Activated CD8-positive, alpha-beta memory T cell treated with anti-CD3 and anti-CD28 coated beads, Interleukin-2, amount 10 ng/mL, durations not matched to agents 7 days and 5 days (primary cell): ENCODE results near the gene THAP7. TPM values are rescaled to one million over a fixed set of nuclear protein-coding genes. Genes with fewer than 3 reads are reported as not detected.
A peak's percentile ranks its signal among the peaks of the same experiment; 100 is the strongest.

Source experiments
- ATAC-seq: fragments of 150-1000 bp; cut with Tn5 transposase; one replicate; pipeline ENCODE4 v1.10.0; 2021; ENCODE audit warnings: moderate library complexity
- CTCF ChIA-PET: fragments of 350-600 bp; sonication (Branson Sonifier 250); formaldehyde crosslinking; loops from one replicate; lab custom pipeline; 2021; ENCODE audit warnings: antibody characterized with exemption; lab: Charles Lee
- DNase-seq: peaks from one replicate; pipeline ENCODE4 v3.0.0-alpha.2; 2020
- H3K27ac Mint-ChIP-seq: one replicate; pipeline ENCODE4 v1.8.0; 2021; ENCODE audit warnings: mild to moderate bottlenecking, mixed read lengths
- H3K27me3 Mint-ChIP-seq: one replicate; pipeline ENCODE4 v1.8.0; 2021; ENCODE audit warnings: mixed read lengths
- H3K36me3 Mint-ChIP-seq: one replicate; pipeline ENCODE4 v1.8.0; 2021; ENCODE audit warnings: mild to moderate bottlenecking, mixed read lengths
- H3K4me1 Mint-ChIP-seq: one replicate; pipeline ENCODE4 v1.8.0; 2021; ENCODE audit warnings: mixed read lengths
- H3K4me3 Mint-ChIP-seq: one replicate; pipeline ENCODE4 v1.8.0; 2021; ENCODE audit warnings: mild to moderate bottlenecking, moderate library complexity, mixed read lengths
- H3K9me3 Mint-ChIP-seq: one replicate; pipeline ENCODE4 v1.8.0; 2022; ENCODE audit warnings: low read depth, mixed read lengths
- total RNA-seq, 2 experiments: library from RNA; stranded (reverse); gene quantifications; one replicate each; pipeline ENCODE4 v1.2.3, GENCODE V29; 2021

THAP7 gene
- total RNA-seq, 2 experiments from 2014 or later, result 25.9 to 28.7 TPM

- ATAC-seq (no peak), DNase-seq (no peak)
- Mint-ChIP-seq H3K27me3 (no peaks in the 10 kb centered on the region), H3K4me3 (no peak overlapping the region), H3K4me1 (peaks cover 11% of the 10 kb centered on the region), H3K9me3 (no peaks in the 10 kb centered on the region), H3K27ac (no peak overlapping the region), H3K36me3 (peaks cover 9% of the 10 kb centered on the region)
- CTCF ChIA-PET, result interaction anchor here (1.1 kb wide), 1 partner anchor 11 kb away, joined by 3 read pairs; the partner anchor contains the start of gene THAP7
Measured at GRCh38 chr22:20991252-20992055, 10.5 kb downstream of the THAP7 start.

GRCh38 chr22:20990184-20991180 is 11.4 kb downstream of the THAP7 start:
- Mint-ChIP-seq H3K36me3 (peaks cover 13% of the 10 kb centered on the region), H3K27me3 (no peaks in the 10 kb centered on the region), H3K27ac (peak overlapping the region; percentile 49), H3K4me1 (peaks cover 11% of the 10 kb centered on the region), H3K9me3 (no peaks in the 10 kb centered on the region), H3K4me3 (no peak overlapping the region)
- CTCF ChIA-PET, result interaction anchor here (1.1 to 1.3 kb wide), 2 partner anchors 8 to 12 kb away, joined by 3 read pairs; partner anchors contain the start of genes LZTR1 and THAP7
- no peak for ATAC-seq
- DNase-seq, result no peak

- CTCF ChIA-PET, result interaction anchor here (1.3 kb wide), 1 partner anchor 7 kb away, joined by 3 read pairs; the partner anchor contains the start of gene LZTR1
- Mint-ChIP-seq H3K4me1 (peaks cover 11% of the 10 kb centered on the region), H3K4me3 (no peak overlapping the region), H3K9me3 (no peaks in the 10 kb centered on the region), H3K36me3 (peaks cover 13% of the 10 kb centered on the region), H3K27ac (no peak overlapping the region), H3K27me3 (no peaks in the 10 kb centered on the region)
- DNase-seq, result no peak
- ATAC-seq, result no peak
Measured at GRCh38 chr22:20989323-20990138, 12.4 kb downstream of the THAP7 start.

- CTCF ChIA-PET, result no interaction called here
- Mint-ChIP-seq H3K4me1 (peaks cover 14% of the 10 kb centered on the region), H3K27ac (no peak overlapping the region), H3K4me3 (no peak overlapping the region), H3K36me3 (peaks cover 13% of the 10 kb centered on the region), H3K9me3 (no peaks in the 10 kb centered on the region), H3K27me3 (no peaks in the 10 kb centered on the region)
- DNase-seq, result no peak
- no peak for ATAC-seq
Measured at GRCh38 chr22:20988573-20989322, 13.2 kb downstream of the THAP7 start.

GRCh38 chr22:20987375-20987774 is 14.5 kb downstream of the THAP7 start:
- CTCF ChIA-PET, result no interaction called here
- Mint-ChIP-seq H3K36me3 (peaks cover 13% of the 10 kb centered on the region), H3K27me3 (no peaks in the 10 kb centered on the region), H3K9me3 (no peaks in the 10 kb centered on the region), H3K27ac (no peak overlapping the region), H3K4me3 (no peak overlapping the region), H3K4me1 (peaks cover 27% of the 10 kb centered on the region)
- DNase-seq, result no peak
- no peak for ATAC-seq

GRCh38 chr22:20986365-20986764 is 15.6 kb downstream of the THAP7 start:
- H3K9me3 Mint-ChIP-seq, result no peaks in the 10 kb centered on the region
- no peaks in the 10 kb centered on the region for H3K27me3 Mint-ChIP-seq
- H3K36me3 Mint-ChIP-seq, result peaks cover 13% of the 10 kb centered on the region

GRCh38 chr22:20985720-20986119 is 16.2 kb downstream of the THAP7 start:
- H3K27ac Mint-ChIP-seq, result no peak overlapping the region
- CTCF ChIA-PET, result interaction anchor here (1.6 kb wide), 1 partner anchor 13 kb away, joined by 4 read pairs; no protein-coding TSS in a partner anchor

More at GRCh38 chr22:20986365-20986764, 15.6 kb downstream of the THAP7 start:
- CTCF ChIA-PET, result interaction anchor here (1.6 kb wide), 1 partner anchor 13 kb away, joined by 4 read pairs; no protein-coding TSS in a partner anchor
- no peak for DNase-seq
- Mint-ChIP-seq H3K27ac (no peak overlapping the region), H3K4me3 (no peak overlapping the region), H3K4me1 (peaks cover 29% of the 10 kb centered on the region)
- no peak for ATAC-seq

GRCh38 chr22:20983081-20983771 is 18.7 kb downstream of the THAP7 start:
- Mint-ChIP-seq H3K4me1 (peaks cover 36% of the 10 kb centered on the region), H3K4me3 (peak overlapping the region; percentile 92), H3K27ac (peak overlapping the region; percentile 90), H3K9me3 (peaks cover 4% of the 10 kb centered on the region), H3K36me3 (peaks cover 13% of the 10 kb centered on the region), H3K27me3 (no peaks in the 10 kb centered on the region)
- ATAC-seq (no peak), DNase-seq (no peak)
- CTCF ChIA-PET, result interaction anchor here (1.1 to 1.6 kb wide), 2 partner anchors 17 to 19 kb away, joined by 4 to 5 read pairs; no protein-coding TSS in a partner anchor

More at GRCh38 chr22:20985720-20986119, 16.2 kb downstream of the THAP7 start:
- Mint-ChIP-seq H3K4me3 (no peak overlapping the region), H3K36me3 (peaks cover 13% of the 10 kb centered on the region), H3K9me3 (no peaks in the 10 kb centered on the region), H3K4me1 (peaks cover 36% of the 10 kb centered on the region), H3K27me3 (no peaks in the 10 kb centered on the region)
- ATAC-seq, result no peak
- DNase-seq, result no peak

GRCh38 chr22:20982563-20982882 is 19.4 kb downstream of the THAP7 start:
- Mint-ChIP-seq H3K4me3 (peak overlapping the region; percentile 92), H3K27ac (peak overlapping the region; percentile 90), H3K36me3 (peaks cover 8% of the 10 kb centered on the region), H3K4me1 (peaks cover 36% of the 10 kb centered on the region), H3K9me3 (peaks cover 4% of the 10 kb centered on the region), H3K27me3 (no peaks in the 10 kb centered on the region)
- ATAC-seq (peak; percentile 21), DNase-seq (no peak)
- CTCF ChIA-PET, result interaction anchor here (0.7 to 1.6 kb wide), 6 partner anchors 8 to 75 kb away, joined by 3 to 5 read pairs (median 3); no protein-coding TSS in a partner anchor

GRCh38 chr22:20981787-20982562 is 19.9 kb downstream of the THAP7 start, which contains the start of gene LZTR1:
TSS of gene LZTR1 (plus strand) at chr22:20982297. CDS start at chr22:20982372, 75 bp downstream.
- H3K36me3 Mint-ChIP-seq, result peaks cover 6% of the 10 kb centered on the region
- peak within 1 kb of the TSS; percentile 92 for H3K4me3 Mint-ChIP-seq
- peak; percentile 86 for DNase-seq
- peak within 1 kb of the TSS; percentile 90 for H3K27ac Mint-ChIP-seq
- CTCF ChIA-PET, result interaction anchor here (0.7 to 1.6 kb wide), 7 partner anchors 8 to 74 kb away, joined by 3 to 5 read pairs (median 3); no protein-coding TSS in a partner anchor
- H3K27me3 Mint-ChIP-seq, result no peaks in the 10 kb centered on the region
- peak; percentile 81 for ATAC-seq
- peaks cover 4% of the 10 kb centered on the region for H3K9me3 Mint-ChIP-seq
- peaks cover 36% of the 10 kb centered on the region for H3K4me1 Mint-ChIP-seq
